A549 (cell line): ENCODE measurements around the gene CAMK2N2. TPM values are rescaled to one million over a fixed set of nuclear protein-coding genes. Genes with fewer than 3 reads are reported as not detected.

Source experiments
- BCL3 ChIP-seq: fragments of >200 bp; sonication (Bioruptor Twin); formaldehyde crosslinking; IDR thresholded peaks from 3 replicates; pipeline ENCODE4 v1.6.1; 2016
- BHLHE40 ChIP-seq: IDR thresholded peaks from 2 replicates; pipeline ENCODE4 v1.6.1; 2012; ENCODE audit warnings: low read depth, low read length, inconsistent platforms
- CBX2 ChIP-seq: fragments of 200-600 bp; sonication (generic); IDR thresholded peaks from 2 replicates; pipeline ENCODE4 v1.6.1; 2016; ENCODE audit warnings: low read depth, mild to moderate bottlenecking, borderline replicate concordance
- CBX8 ChIP-seq: fragments of 200-600 bp; sonication (generic); IDR thresholded peaks from 2 replicates; pipeline ENCODE4 v1.6.1; 2016
- CEBPB ChIP-seq, 2 experiments: fragments of >200 bp in 1 of 2; sonication (Bioruptor Twin) in 1 of 2; formaldehyde crosslinking in 1 of 2; IDR thresholded peaks; 2 replicates each; pipeline ENCODE4 v1.6.1; 2012 to 2016
- CHD4 ChIP-seq: fragments of 200-600 bp; sonication (generic); IDR thresholded peaks from 2 replicates; pipeline ENCODE4 v1.6.1; 2016; ENCODE audit warnings: antibody characterized with exemption, mild to moderate bottlenecking, borderline replicate concordance
- CTCF ChIP-seq: fragments of >200 bp; sonication (Bioruptor Twin); formaldehyde crosslinking; IDR thresholded peaks from 3 replicates; pipeline ENCODE4 v1.5.1; 2016
- E2F6 ChIP-seq: IDR thresholded peaks from 2 replicates; pipeline ENCODE4 v1.6.1; 2012; ENCODE audit warnings: low read depth, borderline replicate concordance
- EHF ChIP-seq: fragments of 250-450 bp; sonication (Bioruptor Pico); IDR thresholded peaks from 2 replicates; pipeline ENCODE4 v1.5.0; 2020; ENCODE audit warnings: mild to moderate bottlenecking
- EHMT2 ChIP-seq: fragments of 200-600 bp; sonication (generic); IDR thresholded peaks from 2 replicates; pipeline ENCODE4 v1.6.1; 2016; ENCODE audit warnings: antibody characterized with exemption, low read depth, mild to moderate bottlenecking, moderate library complexity
- EP300 ChIP-seq, 2 experiments: fragments of >200 bp; sonication (Bioruptor Twin); formaldehyde crosslinking; IDR thresholded peaks; 2 replicates in 1 of 2; 3 replicates in 1 of 2; pipeline ENCODE4 v1.6.1; 2016 to 2017
- FOSB ChIP-seq: fragments of 250-450 bp; sonication (Bioruptor Pico); IDR thresholded peaks from 2 replicates; pipeline ENCODE4 v1.5.0; 2020; ENCODE audit warnings: mild to moderate bottlenecking, moderate library complexity
- GATA3 ChIP-seq: IDR thresholded peaks from 2 replicates; pipeline ENCODE4 v1.6.1; 2012; ENCODE audit warnings: borderline replicate concordance
- HES2 ChIP-seq: fragments of >200 bp; sonication (Bioruptor Twin); formaldehyde crosslinking; IDR thresholded peaks from 2 replicates; pipeline ENCODE4 v1.6.1; 2016
- HEYL ChIP-seq: fragments of 250-450 bp; sonication (Bioruptor Pico); IDR thresholded peaks from 2 replicates; pipeline ENCODE4 v1.8.0; 2021; ENCODE audit warnings: mild to moderate bottlenecking, moderate library complexity
- HMGXB4 ChIP-seq: fragments of 250-450 bp; sonication (Bioruptor Pico); IDR thresholded peaks from 2 replicates; pipeline ENCODE4 v1.5.0; 2021; ENCODE audit warnings: mild to moderate bottlenecking, moderate library complexity, borderline replicate concordance
- HOXA7 ChIP-seq: fragments of 250-450 bp; sonication (Bioruptor Pico); IDR thresholded peaks from 2 replicates; pipeline ENCODE4 v1.5.0; 2020; ENCODE audit warnings: mild to moderate bottlenecking, moderate library complexity
- HOXB5 ChIP-seq: fragments of 250-450 bp; sonication (Bioruptor Pico); IDR thresholded peaks from 2 replicates; pipeline ENCODE4 v1.5.0; 2020; ENCODE audit warnings: mild to moderate bottlenecking, moderate library complexity
- JUN ChIP-seq, 2 experiments: fragments of >200 bp; sonication (Bioruptor Twin); formaldehyde crosslinking; IDR thresholded peaks; 2 replicates in 1 of 2; 3 replicates in 1 of 2; pipeline ENCODE4 v1.6.1; 2016 to 2017
- JUNB ChIP-seq: fragments of >200 bp; sonication (Bioruptor Twin); formaldehyde crosslinking; IDR thresholded peaks from 2 replicates; pipeline ENCODE4 v1.6.1; 2016
- KDM5A ChIP-seq: fragments of 200-600 bp; sonication (generic); IDR thresholded peaks from 2 replicates; pipeline ENCODE4 v1.6.1; 2016; ENCODE audit warnings: antibody characterized with exemption, mild to moderate bottlenecking
- MAX ChIP-seq: IDR thresholded peaks from 2 replicates; pipeline ENCODE4 v1.6.1; 2012
- MAZ ChIP-seq: fragments of 150-350 bp; IDR thresholded peaks from 2 replicates; pipeline ENCODE4 v1.6.1; 2014; ENCODE audit warnings: antibody characterized with exemption, low read depth, low read length, borderline replicate concordance
- MYC ChIP-seq: IDR thresholded peaks from 2 replicates; pipeline ENCODE4 v1.6.1; 2012; ENCODE audit warnings: mild to moderate bottlenecking, inconsistent platforms, low read length, improper control_type of control experiment, borderline replicate concordance
- NPAS2 ChIP-seq: fragments of 250-450 bp; sonication (Bioruptor Pico); IDR thresholded peaks from 2 replicates; pipeline ENCODE4 v1.8.0; 2022; ENCODE audit warnings: mild to moderate bottlenecking, moderate library complexity, borderline replicate concordance
- NR3C1 ChIP-seq: fragments of >200 bp; sonication (Bioruptor Twin); formaldehyde crosslinking; IDR thresholded peaks from 3 replicates; pipeline ENCODE4 v1.6.1; 2017
- PBX3 ChIP-seq: IDR thresholded peaks from 2 replicates; pipeline ENCODE4 v1.6.1; 2012
- PHF8 ChIP-seq: fragments of 200-600 bp; sonication (generic); IDR thresholded peaks from 2 replicates; pipeline ENCODE4 v1.6.1; 2016; ENCODE audit warnings: low read depth, mild to moderate bottlenecking, antibody characterized with exemption, moderate library complexity, borderline replicate concordance
- POLR2A ChIP-seq: IDR thresholded peaks from 2 replicates; pipeline ENCODE4 v1.6.1; 2012; ENCODE audit warnings: mild to moderate bottlenecking, low read length
- RAD21 ChIP-seq, 2 experiments: fragments of >200 bp in 1 of 2; sonication (Bioruptor Twin) in 1 of 2; formaldehyde crosslinking in 1 of 2; IDR thresholded peaks in 1 of 2; conservative IDR thresholded peaks in 1 of 2; 2 replicates in 1 of 2; 3 replicates in 1 of 2; pipeline ENCODE4 v1.6.1; 2012 to 2018; ENCODE audit warnings: inconsistent platforms in 1 of 2
- RARB ChIP-seq: fragments of 250-450 bp; sonication (Bioruptor Pico); IDR thresholded peaks from 2 replicates; pipeline ENCODE4 v1.8.0; 2021; ENCODE audit warnings: mild to moderate bottlenecking, moderate library complexity
- RFX5 ChIP-seq: fragments of 450-650 bp; IDR thresholded peaks from 2 replicates; pipeline ENCODE4 v1.7.1; 2014; ENCODE audit warnings: antibody characterized with exemption, mild to moderate bottlenecking, moderate library complexity
- RNF2 ChIP-seq: fragments of 200-600 bp; sonication (generic); IDR thresholded peaks from 2 replicates; pipeline ENCODE4 v1.6.1; 2016; ENCODE audit warnings: low read depth, mild to moderate bottlenecking, antibody characterized with exemption, moderate library complexity, borderline replicate concordance
- SMC3 ChIP-seq: fragments of >200 bp; sonication (Bioruptor Twin); formaldehyde crosslinking; IDR thresholded peaks from 3 replicates; pipeline ENCODE4 v1.6.1; 2018; ENCODE audit warnings: inconsistent platforms
- SREBF2 ChIP-seq: fragments of 450-650 bp; IDR thresholded peaks from 2 replicates; pipeline ENCODE4 v1.6.1; 2014; ENCODE audit warnings: mild to moderate bottlenecking, moderate library complexity
- TFCP2L1 ChIP-seq: fragments of 250-450 bp; sonication (Bioruptor Pico); IDR thresholded peaks from 2 replicates; pipeline ENCODE4 v1.5.0; 2021; ENCODE audit warnings: mild to moderate bottlenecking
- ZFP36 ChIP-seq: fragments of 450-650 bp; IDR thresholded peaks from 2 replicates; pipeline ENCODE4 v1.6.1; 2014; ENCODE audit warnings: borderline replicate concordance; ENCODE audit not compliant: partially characterized antibody
- ZSCAN20 ChIP-seq: fragments of 250-450 bp; sonication (Bioruptor Pico); IDR thresholded peaks from 2 replicates; pipeline ENCODE4 v1.8.0; 2022; ENCODE audit warnings: mild to moderate bottlenecking, moderate library complexity
- polyA plus RNA-seq, 4 experiments: library from polyadenylated mRNA; depleted of rRNA in 3 of 4; stranded (reverse); fragments of >200 nt; fragmentation: RNase III in 1 of 4; extraction: RNeasy Plus Mini Kit Qiagen cat#74134 plus additional on column Dnase treatment in 1 of 4; gene quantifications; 2 replicates in 3 of 4; 3 replicates in 1 of 4; pipeline ENCODE4 v1.2.3, GENCODE V29; 2011 to 2017

The CAMK2N2 gene
- polyA plus RNA-seq, 2 of the 4 experiments (the other 2 are of a cell fraction): 0.05 to 0.71 TPM

- TF ChIP-seq TFCP2L1 (CRISPR knock-in tag) (no peak), HEYL (CRISPR knock-in tag) (no peak), HOXB5 (CRISPR knock-in tag) (no peak), MAX (peak; percentile 98), HOXA7 (no peak), EHMT2 (no peak), MAZ (no peak), PHF8 (0 out of 2 replicates have a peak, but pooled peaks have one; percentile 27), KDM5A (no peak), RNF2 (no peak), HMGXB4 (CRISPR knock-in tag) (no peak), CBX8 (no peak), CBX2 (no peak), POLR2A (peak; percentile 67), ZSCAN20 (CRISPR knock-in tag) (no peak), SMC3 (no peak), CEBPB (IDR thresholded peaks at IDR 0.05) (peak; percentile 81 to 96), NR3C1 (no peak), HES2 (no peak), NPAS2 (CRISPR knock-in tag) (no peak), JUN (IDR thresholded peaks at IDR 0.05) (no peak), E2F6 (0 out of 2 replicates have a peak, but pooled peaks have one; percentile 37), BHLHE40 (peak; percentile 42; the same call in 1 of the 2 replicates), FOSB (CRISPR knock-in tag) (no peak), RARB (CRISPR knock-in tag) (no peak), SREBF2 (no peak), RAD21 (conservative IDR thresholded peaks at IDR 0.05 in 1 of 2, IDR thresholded peaks at IDR 0.05 in 1 of 2) (no peak), GATA3 (no peak), ZFP36 (no peak), PBX3 (no peak), RFX5 (no peak), EHF (CRISPR knock-in tag) (no peak), CTCF (peak; percentile 16; the same call in 2 of the 3 replicates), MYC (peak; percentile 98), CHD4 (no peak), JUNB (no peak), BCL3 (no peak), EP300 (IDR thresholded peaks at IDR 0.05) (no peak)
These were observed 11.8 kb downstream of the CAMK2N2 start, which contains the start of gene EEF1AKMT4 (continued) for GRCh38 chr3:184249412-184250166.
